Esophagus muscularis mucosa (tissue), 4 donors: ENCODE measurements around the gene PNMA6F.
"Not testable (repeated sequence)": the region's sequence is repeated elsewhere in the genome, so short reads cannot be mapped to it uniquely, and the experiment has no call there.

ENCODE experiments used
- EP300 ChIP-seq: sonication (generic); formaldehyde crosslinking; IDR thresholded peaks from one replicate; pipeline ENCODE4 v1.6.1; 2017; ENCODE audit warnings: antibody characterized with exemption
- POLR2A ChIP-seq: fragments of 450-650 bp; IDR thresholded peaks from one replicate; pipeline ENCODE4 v1.6.1; 2017; ENCODE audit warnings: antibody characterized with exemption, moderate library complexity, mild to moderate bottlenecking, low read depth
- POLR2AphosphoS5 ChIP-seq, 2 donors: sonication (generic); formaldehyde crosslinking; IDR thresholded peaks; one replicate each; pipeline ENCODE4 v1.6.1; 2017; ENCODE audit warnings: antibody characterized with exemption in 2 of 2
- TF ChIP-seq, protein P1 (sequence below), 3 experiments: fragments of 200-600 bp in 2 of 3; fragments of 450-650 bp in 1 of 3; sonication (generic) in 2 of 3; IDR thresholded peaks; one replicate each; pipeline ENCODE4 v1.5.1; 2017 to 2019; ENCODE audit warnings: antibody characterized with exemption in 3 of 3, mild to moderate bottlenecking in 2 of 3, moderate library complexity in 1 of 3

DNA sequence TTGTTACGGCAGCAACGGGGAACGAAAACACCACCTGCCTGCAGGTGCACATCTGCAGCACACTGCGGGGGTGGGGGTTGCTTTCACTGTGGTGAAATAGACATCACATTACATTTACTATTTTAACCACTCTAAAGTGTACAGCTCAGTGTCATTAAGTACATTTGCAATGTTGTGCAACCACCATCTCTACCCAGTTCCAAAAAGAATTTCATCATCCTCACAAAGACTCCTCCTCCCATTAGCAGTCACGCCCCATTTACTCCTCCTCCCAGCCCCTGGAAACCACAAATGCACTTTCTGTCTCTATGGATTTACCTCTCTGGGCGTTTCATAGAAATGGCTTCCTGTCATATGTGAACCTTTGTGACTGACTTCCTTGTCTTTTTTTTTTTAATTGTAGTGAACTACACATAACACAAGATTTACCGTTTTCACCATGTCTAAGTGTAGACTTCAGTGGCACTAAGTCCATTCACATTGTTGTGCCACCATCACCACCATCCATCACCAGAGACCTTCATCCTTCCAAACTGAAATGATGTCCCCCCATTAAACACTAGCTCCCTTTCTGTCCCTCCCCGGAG, 28.0 kb downstream of the PNMA6F start:
- TF ChIP-seq EP300; POLR2AphosphoS5 (IDR thresholded peaks at IDR 0.05); POLR2A: not testable (repeated sequence)
- TF ChIP-seq, protein P1, sequence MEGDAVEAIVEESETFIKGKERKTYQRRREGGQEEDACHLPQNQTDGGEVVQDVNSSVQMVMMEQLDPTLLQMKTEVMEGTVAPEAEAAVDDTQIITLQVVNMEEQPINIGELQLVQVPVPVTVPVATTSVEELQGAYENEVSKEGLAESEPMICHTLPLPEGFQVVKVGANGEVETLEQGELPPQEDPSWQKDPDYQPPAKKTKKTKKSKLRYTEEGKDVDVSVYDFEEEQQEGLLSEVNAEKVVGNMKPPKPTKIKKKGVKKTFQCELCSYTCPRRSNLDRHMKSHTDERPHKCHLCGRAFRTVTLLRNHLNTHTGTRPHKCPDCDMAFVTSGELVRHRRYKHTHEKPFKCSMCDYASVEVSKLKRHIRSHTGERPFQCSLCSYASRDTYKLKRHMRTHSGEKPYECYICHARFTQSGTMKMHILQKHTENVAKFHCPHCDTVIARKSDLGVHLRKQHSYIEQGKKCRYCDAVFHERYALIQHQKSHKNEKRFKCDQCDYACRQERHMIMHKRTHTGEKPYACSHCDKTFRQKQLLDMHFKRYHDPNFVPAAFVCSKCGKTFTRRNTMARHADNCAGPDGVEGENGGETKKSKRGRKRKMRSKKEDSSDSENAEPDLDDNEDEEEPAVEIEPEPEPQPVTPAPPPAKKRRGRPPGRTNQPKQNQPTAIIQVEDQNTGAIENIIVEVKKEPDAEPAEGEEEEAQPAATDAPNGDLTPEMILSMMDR (IDR thresholded peaks at IDR 0.05): not testable (repeated sequence)
